ENCODE measurements around the gene CDC6. TPM values are rescaled to one million over a fixed set of nuclear protein-coding genes. Genes with fewer than 3 reads are reported as not detected.

The CDC6 gene
- total and polyA plus RNA-seq, 2 donors (not counting 3 experiments of a cell fraction or from before 2014, with no cell fraction given) = 15.5 to 55.2 TPM

DNA sequence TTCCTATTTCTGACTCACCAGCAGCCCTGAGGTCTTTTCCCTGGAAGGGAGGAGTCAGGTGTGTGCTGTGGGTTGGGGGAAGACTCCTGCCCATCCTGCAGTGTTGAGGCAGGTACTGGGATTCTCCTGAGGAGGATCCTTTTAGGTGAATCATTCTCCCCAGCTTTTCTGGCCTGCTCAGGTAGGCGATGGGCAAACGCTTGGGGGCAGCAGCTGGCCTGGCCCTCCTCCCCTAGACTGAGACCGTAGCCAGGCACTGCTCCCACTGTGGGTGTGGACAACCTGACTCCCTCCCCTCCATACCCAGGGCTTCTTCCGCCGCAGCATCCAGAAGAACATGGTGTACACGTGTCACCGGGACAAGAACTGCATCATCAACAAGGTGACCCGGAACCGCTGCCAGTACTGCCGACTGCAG, 61.8 kb downstream of the CDC6 start:
- Histone ChIP-seq H3K36me3 (ENCODE audit: control insufficient read depth in 2 of 2, extremely low read depth in 1 of 2, insufficient read depth in 2 of 2, low read length in 2 of 2) (peaks cover 3 to 40% of the 10 kb centered on the region in 2 experiments), H4K20me1 (replicated peaks; ENCODE audit: control insufficient read depth, extremely low read depth, insufficient read depth, low read length) (no peaks in the 10 kb centered on the region), H3K9me1 (replicated peaks; ENCODE audit: control insufficient read depth, extremely low read depth, insufficient read depth, low read length) (no peaks in the 10 kb centered on the region), H3K4me2 (ENCODE audit: insufficient read depth, low read length) (no peak overlapping the region), H3K4me1 (ENCODE audit: control insufficient read depth, extremely low read depth, insufficient read depth, low read length) (peaks cover 53% of the 10 kb centered on the region), H3K4me3 (replicated peaks in 1 of 3; ENCODE audit: insufficient read depth in 1 of 3, low read depth in 1 of 3, low read length in 3 of 3) (no peak overlapping the region), H2AFZ (ENCODE audit: low read depth, low read length) (no peak overlapping the region), H3K27me3 (ENCODE audit: control insufficient read depth in 2 of 2, insufficient read depth in 2 of 2, low read length in 2 of 2) (no peaks in the 10 kb centered on the region), H3K27ac (ENCODE audit: insufficient read depth, low read depth, low read length) (no peak overlapping the region), H3K79me2 (ENCODE audit: control insufficient read depth, insufficient read depth, low read length) (peaks cover 53% of the 10 kb centered on the region), H3K9me3 (replicated peaks; ENCODE audit: control insufficient read depth, insufficient read depth, low read length) (no peaks in the 10 kb centered on the region), H3K9ac (replicated peaks; ENCODE audit: extremely low read depth, insufficient read depth, low read length) (no peak overlapping the region)
- dilution Hi-C loops (cut with MboI; ENCODE audit: extremely low pct_ligation_motif_present, low sequenced_read_pairs) = no loop called here
- intact Hi-C loops (cut with micrococcal nuclease) = loop anchor here (5.0 kb wide), 1 partner anchor 132 kb away; the partner anchor contains the start of gene WIPF2
- ChIA-PET POLR2A (no interaction called here), CTCF (interaction anchor here (10.6 to 18.3 kb wide), 2 partner anchors 32 to 44 kb away, joined by 109 to 530 read pairs; partner anchors contain the start of gene RARA)
- TF ChIP-seq MYC (IDR thresholded peaks at IDR 0.05; ENCODE audit: low read depth, low read length) (no peak), JUN (IDR thresholded peaks at IDR 0.05; ENCODE audit: borderline replicate concordance, insufficient read depth, insufficient read length, low read depth) (no peak), FOS (IDR thresholded peaks at IDR 0.05; ENCODE audit: borderline replicate concordance, insufficient read depth, low read length) (no peak), POLR2A (IDR thresholded peaks at IDR 0.05; ENCODE audit: low read depth, low read length) (no peak), GATA2 (IDR thresholded peaks at IDR 0.05; ENCODE audit: insufficient read depth, insufficient read length, low read depth, low read length) (no peak), POLR2AphosphoS5 (IDR thresholded peaks at IDR 0.05; ENCODE audit: insufficient read depth, low read depth, low read length) (no peak), MAX (IDR thresholded peaks at IDR 0.05; ENCODE audit: insufficient read depth, insufficient read length) (no peak), EZH2 (IDR thresholded peaks at IDR 0.05; ENCODE audit: borderline replicate concordance, low read depth, low read length, severe bottlenecking) (no peak)
- TF ChIP-seq, protein P1, sequence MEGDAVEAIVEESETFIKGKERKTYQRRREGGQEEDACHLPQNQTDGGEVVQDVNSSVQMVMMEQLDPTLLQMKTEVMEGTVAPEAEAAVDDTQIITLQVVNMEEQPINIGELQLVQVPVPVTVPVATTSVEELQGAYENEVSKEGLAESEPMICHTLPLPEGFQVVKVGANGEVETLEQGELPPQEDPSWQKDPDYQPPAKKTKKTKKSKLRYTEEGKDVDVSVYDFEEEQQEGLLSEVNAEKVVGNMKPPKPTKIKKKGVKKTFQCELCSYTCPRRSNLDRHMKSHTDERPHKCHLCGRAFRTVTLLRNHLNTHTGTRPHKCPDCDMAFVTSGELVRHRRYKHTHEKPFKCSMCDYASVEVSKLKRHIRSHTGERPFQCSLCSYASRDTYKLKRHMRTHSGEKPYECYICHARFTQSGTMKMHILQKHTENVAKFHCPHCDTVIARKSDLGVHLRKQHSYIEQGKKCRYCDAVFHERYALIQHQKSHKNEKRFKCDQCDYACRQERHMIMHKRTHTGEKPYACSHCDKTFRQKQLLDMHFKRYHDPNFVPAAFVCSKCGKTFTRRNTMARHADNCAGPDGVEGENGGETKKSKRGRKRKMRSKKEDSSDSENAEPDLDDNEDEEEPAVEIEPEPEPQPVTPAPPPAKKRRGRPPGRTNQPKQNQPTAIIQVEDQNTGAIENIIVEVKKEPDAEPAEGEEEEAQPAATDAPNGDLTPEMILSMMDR (IDR thresholded peaks at IDR 0.05; ENCODE audit: extremely low read depth in 1 of 2, insufficient read depth in 1 of 2, low read depth in 1 of 2, low read length in 2 of 2) = no peak
- FAIRE-seq = peak; percentile 54
- no peak for DNase-seq (ENCODE audit: low read depth, low spot score)
- no TSS peak for BruUV-seq (replicated peaks)

Measured in endothelial cell of umbilical vein (primary cell).